Stomach (tissue), 9 donors: ENCODE data around the gene ADGRE2. TPM values are rescaled to one million over a fixed set of nuclear protein-coding genes. Genes with fewer than 3 reads are reported as not detected.

Experiments
- DNase-seq, 2 donors: peaks; one replicate each; pipeline versions ENCODE4 v3.0.0 to v3.0.0-alpha.2; 2013 to 2019
- H3K27ac ChIP-seq, 5 donors: fragments of 200-600 bp in 4 of 5; sonication (generic) in 4 of 5; one replicate each; pipeline ENCODE4 v1.5.1; 2013 to 2019; ENCODE audit warnings: mild to moderate bottlenecking in 1 of 5, moderate library complexity in 1 of 5
- H3K27me3 ChIP-seq, 3 donors: fragments of 200-600 bp; sonication (generic); one replicate each; pipeline ENCODE4 v1.5.1; 2017 to 2019; ENCODE audit warnings: mixed run types in 1 of 3
- H3K36me3 ChIP-seq, 4 donors: fragments of 200-600 bp; sonication (generic); 1 replicate in 3 of 4; 2 replicates in 1 of 4; pipeline ENCODE4 v1.5.1; 2016 to 2019
- H3K4me1 ChIP-seq, 4 donors: fragments of 200-600 bp; sonication (generic); one replicate each; pipeline ENCODE4 v1.5.1; 2016 to 2019
- H3K4me3 ChIP-seq, 4 donors: fragments of 200-600 bp; sonication (generic) in 3 of 4; one replicate each; pipeline ENCODE4 v1.5.1; 2016 to 2019; ENCODE audit warnings: mild to moderate bottlenecking in 1 of 4
- H3K9me3 ChIP-seq, 4 donors: fragments of 200-600 bp; sonication (generic); one replicate each; pipeline ENCODE4 v1.5.1; 2016 to 2019
- CTCF ChIP-seq, 7 experiments: fragments of 450-650 bp in 4 of 7; fragments of 200-600 bp in 3 of 7; sonication (generic) in 3 of 7; IDR thresholded peaks; one replicate each; pipeline ENCODE4 v1.5.1; 2016 to 2019; ENCODE audit warnings: antibody characterized with exemption in 7 of 7, control low read depth in 2 of 7, mild to moderate bottlenecking in 1 of 7
- EP300 ChIP-seq: sonication (generic); formaldehyde crosslinking; IDR thresholded peaks from one replicate; pipeline ENCODE4 v1.6.1; 2017; ENCODE audit warnings: antibody characterized with exemption
- POLR2A ChIP-seq, 4 donors: fragments of 450-650 bp; IDR thresholded peaks; one replicate each; pipeline ENCODE4 v1.6.1; 2016; ENCODE audit warnings: antibody characterized with exemption in 4 of 4, control low read depth in 2 of 4, mild to moderate bottlenecking in 1 of 4, moderate library complexity in 1 of 4
- POLR2AphosphoS5 ChIP-seq, 3 donors: sonication (generic); formaldehyde crosslinking; IDR thresholded peaks; one replicate each; pipeline ENCODE4 v1.6.1; 2016; ENCODE audit warnings: antibody characterized with exemption in 3 of 3
- WGBS, 5 donors: extraction: QIAGEN DNeasy Blood & Tissue Kit in 3 of 5; methylation state at CpG; one replicate each; pipeline versions ENCODE4 v1.1.5 to v1.1.7; 2013 to 2018; 5-methylcytosine and 5-hydroxymethylcytosine counted together
- intact Hi-C: fragments of 100-400 bp; cut with DNase I; formaldehyde crosslinking; loops from one replicate; pipeline ENCODE4 v1.15.1; 2023; ENCODE audit warnings: low total_unique reads
- polyA plus RNA-seq, 3 donors: library from polyadenylated mRNA; stranded (reverse); fragments of 200-250 nt; gene quantifications; one replicate each; pipeline ENCODE4 v1.2.3, GENCODE V29; 2013
- total RNA-seq, 5 donors: library from RNA; depleted of rRNA; stranded (reverse); fragments of >200 nt; gene quantifications; one replicate each; pipeline versions ENCODE4 v1.1.0 to v1.2.3, GENCODE V29; 2014 to 2016
- donor health status: healthy with polysubstance abuse.
- donor health status: Bipolar disorder and iron deficiency.
- donor health status: healthy.

Gene ADGRE2
- total and polyA plus RNA-seq, 8 donors, result 0.28 to 9.6 (median 1.7) TPM; not detected in 1

- no peak overlapping the region for H3K4me3 ChIP-seq
- no peaks in the 10 kb centered on the region for H3K36me3 ChIP-seq
- H3K9me3 ChIP-seq, result no peaks in the 10 kb centered on the region
- intact Hi-C loops, result no loop called here
- H3K27me3 ChIP-seq, result no peaks in the 10 kb centered on the region
- no peaks in the 10 kb centered on the region for H3K4me1 ChIP-seq
- no peak for DNase-seq
- 54 to 66% (median 57%) methylated on average over 3 of the region's 3 CpGs for WGBS, 5 donors
- TF ChIP-seq EP300, result no peak
- TF ChIP-seq CTCF (IDR thresholded peaks at IDR 0.05), result no peak
- no peak for TF ChIP-seq POLR2A (IDR thresholded peaks at IDR 0.05)
- no peak for TF ChIP-seq POLR2AphosphoS5 (IDR thresholded peaks at IDR 0.05)
- H3K27ac ChIP-seq, result no peak overlapping the region
Observed at GRCh38 chr19:14817052-14817451, 38.7 kb upstream of the ADGRE2 start.

- H3K4me1 ChIP-seq, result no peaks in the 10 kb centered on the region
- intact Hi-C loops, result no loop called here
- 50 to 67% (median 56%) methylated on average over 2 of the region's 2 CpGs for WGBS, 5 donors
Observed at GRCh38 chr19:14814982-14815652, 36.8 kb upstream of the ADGRE2 start.

GRCh38 chr19:14809272-14810057 is 31.1 kb upstream of the ADGRE2 start:
- 46 to 58% (median 56%) methylated on average over 9 of the region's 9 CpGs for WGBS, 5 donors
- peaks cover 0 to 4% (median 0%) of the 10 kb centered on the region in 4 donors for H3K9me3 ChIP-seq
- no peak overlapping the region for H3K27ac ChIP-seq
- TF ChIP-seq POLR2A (IDR thresholded peaks at IDR 0.05), result no peak
- no peak for TF ChIP-seq POLR2AphosphoS5 (IDR thresholded peaks at IDR 0.05)
- TF ChIP-seq EP300, result no peak
- no peak for TF ChIP-seq CTCF (IDR thresholded peaks at IDR 0.05)
- H3K4me1 ChIP-seq, result peaks cover 0 to 3% (median 0%) of the 10 kb centered on the region in 4 donors
- H3K4me3 ChIP-seq, result no peak overlapping the region
- intact Hi-C loops, result no loop called here
- no peaks in the 10 kb centered on the region for H3K36me3 ChIP-seq
- no peak for DNase-seq
- H3K27me3 ChIP-seq, result no peaks in the 10 kb centered on the region

More at GRCh38 chr19:14814982-14815652, 36.8 kb upstream of the ADGRE2 start:
- TF ChIP-seq POLR2A (IDR thresholded peaks at IDR 0.05), result no peak
- TF ChIP-seq EP300, result no peak
- TF ChIP-seq CTCF (IDR thresholded peaks at IDR 0.05), result no peak
- TF ChIP-seq POLR2AphosphoS5 (IDR thresholded peaks at IDR 0.05), result no peak
- no peak for DNase-seq
- Histone ChIP-seq H3K27me3 (no peaks in the 10 kb centered on the region), H3K4me3 (no peak overlapping the region), H3K36me3 (no peaks in the 10 kb centered on the region), H3K27ac (no peak overlapping the region), H3K9me3 (no peaks in the 10 kb centered on the region)

- TF ChIP-seq CTCF (IDR thresholded peaks at IDR 0.05) (no peak), POLR2A (IDR thresholded peaks at IDR 0.05) (no peak), POLR2AphosphoS5 (IDR thresholded peaks at IDR 0.05) (no peak), EP300 (no peak)
- DNase-seq, result no peak
- Histone ChIP-seq H3K36me3 (no peaks in the 10 kb centered on the region), H3K4me3 (no peak overlapping the region), H3K27ac (no peak overlapping the region), H3K27me3 (no peaks in the 10 kb centered on the region), H3K9me3 (peaks cover 0 to 4% (median 0%) of the 10 kb centered on the region in 4 donors), H3K4me1 (peaks cover 0 to 3% (median 0%) of the 10 kb centered on the region in 4 donors)
- intact Hi-C loops, result no loop called here
- 83 to 88% (median 86%) methylated on average over 3 of the region's 3 CpGs for WGBS, 5 donors
Observed at GRCh38 chr19:14804765-14805164, 26.4 kb upstream of the ADGRE2 start.
